Endometrium (tissue), 2 donors: ENCODE results near the gene PGK2.

Experiments used
- FAIRE-seq: peaks from 2 replicates; lab custom pipeline; 2012; peaks lifted over from hg19 to GRCh38; lab: Jason Lieb, UNC
- donor health status: control.
- donor health status: control.

Gene PGK2

GRCh38 chr6:49736017-49736508 lies 51.0 kb downstream of the PGK2 start:
- no peak for FAIRE-seq
